ENCODE measurements around the gene TADA3.
A peak's percentile ranks its signal among the peaks of the same experiment; 100 is the strongest.

DNA sequence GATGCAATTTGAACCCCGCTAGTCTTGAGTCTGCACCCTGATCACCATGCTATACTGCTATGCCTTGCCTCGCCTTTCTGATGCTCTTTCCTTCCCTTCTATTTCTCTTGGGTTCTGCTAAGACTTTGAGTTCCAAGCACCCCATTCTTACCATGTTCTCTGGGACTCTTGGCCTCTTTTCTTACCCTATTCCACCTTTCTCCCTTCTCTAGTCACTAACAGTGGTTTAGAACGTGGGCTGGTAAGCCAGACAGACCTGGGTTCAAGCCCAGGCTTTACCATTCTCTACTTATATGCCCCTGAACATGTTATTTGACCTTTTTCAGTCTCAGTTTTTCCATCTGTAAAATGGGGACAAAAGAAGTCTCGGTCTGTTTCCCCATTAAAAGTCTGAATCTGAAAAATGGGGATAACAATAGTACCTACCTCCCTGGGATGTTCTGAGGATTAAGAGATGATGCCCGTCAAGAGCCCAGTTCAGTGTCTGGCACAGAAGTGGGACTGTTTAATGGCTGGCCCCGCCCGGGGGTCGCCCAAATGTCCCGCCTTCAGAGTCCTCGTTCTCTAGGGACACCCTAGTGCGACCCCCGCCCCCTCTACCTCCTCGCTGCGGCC, 376 bp downstream of the TADA3 start:
- TF ChIP-seq FOS (IDR thresholded peaks at IDR 0.05; ENCODE audit: low read depth, low read length) (no peak), POLR2A (IDR thresholded peaks at IDR 0.05; ENCODE audit: low read depth, low read length) (0 out of 2 replicates have a peak, but pooled peaks have one; percentile 11), SMC3 (IDR thresholded peaks at IDR 0.05; ENCODE audit: low read depth, low read length) (no peak), RFX5 (IDR thresholded peaks at IDR 0.05; ENCODE audit: low read depth, low read length) (no peak), CEBPB (IDR thresholded peaks at IDR 0.05; ENCODE audit: low read depth, low read length) (no peak)
- TF ChIP-seq, protein P1, sequence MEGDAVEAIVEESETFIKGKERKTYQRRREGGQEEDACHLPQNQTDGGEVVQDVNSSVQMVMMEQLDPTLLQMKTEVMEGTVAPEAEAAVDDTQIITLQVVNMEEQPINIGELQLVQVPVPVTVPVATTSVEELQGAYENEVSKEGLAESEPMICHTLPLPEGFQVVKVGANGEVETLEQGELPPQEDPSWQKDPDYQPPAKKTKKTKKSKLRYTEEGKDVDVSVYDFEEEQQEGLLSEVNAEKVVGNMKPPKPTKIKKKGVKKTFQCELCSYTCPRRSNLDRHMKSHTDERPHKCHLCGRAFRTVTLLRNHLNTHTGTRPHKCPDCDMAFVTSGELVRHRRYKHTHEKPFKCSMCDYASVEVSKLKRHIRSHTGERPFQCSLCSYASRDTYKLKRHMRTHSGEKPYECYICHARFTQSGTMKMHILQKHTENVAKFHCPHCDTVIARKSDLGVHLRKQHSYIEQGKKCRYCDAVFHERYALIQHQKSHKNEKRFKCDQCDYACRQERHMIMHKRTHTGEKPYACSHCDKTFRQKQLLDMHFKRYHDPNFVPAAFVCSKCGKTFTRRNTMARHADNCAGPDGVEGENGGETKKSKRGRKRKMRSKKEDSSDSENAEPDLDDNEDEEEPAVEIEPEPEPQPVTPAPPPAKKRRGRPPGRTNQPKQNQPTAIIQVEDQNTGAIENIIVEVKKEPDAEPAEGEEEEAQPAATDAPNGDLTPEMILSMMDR (conservative IDR thresholded peaks at IDR 0.05; ENCODE audit: low read depth, low read length), result no peak

Data from IMR-90 (cell line).